GM23338 (cell line): Measurements from ENCODE around the gene ZCCHC10. TPM values are rescaled to one million over a fixed set of nuclear protein-coding genes. Genes with fewer than 3 reads are reported as not detected.
A peak's percentile ranks its signal among the peaks of the same experiment; 100 is the strongest.

Source experiments
- ATAC-seq: fragments of 200-7000 bp; cut with Tn5 transposase; 3 replicates; pipeline ENCODE4 v1.9.1; 2020
- DNase-seq: peaks from one replicate; pipeline ENCODE4 v3.0.0-alpha.2; 2015; ENCODE audit warnings: low spot score
- H2AFZ ChIP-seq: fragments of 200-600 bp; sonication (generic); 2 replicates; pipeline ENCODE4 v1.8.0; 2016; ENCODE audit warnings: antibody characterized with exemption, mild to moderate bottlenecking, moderate library complexity
- H3F3A ChIP-seq: fragments of 200-600 bp; sonication (generic); replicated peaks from 2 replicates; pipeline ENCODE4 v1.8.0; 2017; ENCODE audit warnings: antibody characterized with exemption, mixed run types, low read depth
- H3K27ac ChIP-seq: fragments of 200-600 bp; sonication (generic); 2 replicates; pipeline ENCODE4 v1.6.1; 2016; ENCODE audit warnings: low read depth
- H3K27me3 ChIP-seq: fragments of 200-600 bp; sonication (generic); 2 replicates; pipeline ENCODE4 v1.8.0; 2016; ENCODE audit warnings: mild to moderate bottlenecking, mixed run types, moderate library complexity; ENCODE audit not compliant: insufficient read depth
- H3K36me3 ChIP-seq: fragments of 200-600 bp; sonication (generic); 2 replicates; pipeline ENCODE4 v1.8.0; 2016; ENCODE audit warnings: mild to moderate bottlenecking; ENCODE audit not compliant: insufficient read depth
- H3K4me1 ChIP-seq: fragments of 200-600 bp; sonication (generic); 2 replicates; pipeline ENCODE4 v1.8.0; 2016; ENCODE audit warnings: mild to moderate bottlenecking, moderate library complexity; ENCODE audit not compliant: insufficient read depth
- H3K4me2 ChIP-seq: fragments of 200-600 bp; sonication (generic); 2 replicates; pipeline ENCODE4 v1.7.1; 2017; ENCODE audit warnings: mixed run types
- H3K4me3 ChIP-seq: fragments of 200-600 bp; sonication (generic); 2 replicates; pipeline ENCODE4 v1.6.1; 2016; ENCODE audit warnings: mixed run types
- H3K79me2 ChIP-seq: fragments of 200-600 bp; sonication (generic); replicated peaks from 2 replicates; pipeline ENCODE4 v1.8.0; 2017; ENCODE audit warnings: mild to moderate bottlenecking; ENCODE audit not compliant: insufficient read depth
- H3K9me2 ChIP-seq: fragments of 200-600 bp; sonication (generic); 2 replicates; pipeline ENCODE4 v1.8.0; 2017; ENCODE audit not compliant: insufficient read depth
- H4K20me1 ChIP-seq: fragments of 200-600 bp; sonication (generic); replicated peaks from 2 replicates; pipeline ENCODE4 v1.8.0; 2017; ENCODE audit warnings: mild to moderate bottlenecking; ENCODE audit not compliant: insufficient read depth
- H3K27ac Mint-ChIP-seq: 2 replicates; pipeline ENCODE4 v1.8.0; 2020; ENCODE audit warnings: inconsistent platforms, mild to moderate bottlenecking, moderate library complexity, mixed read lengths
- H3K27me3 Mint-ChIP-seq: 3 replicates; pipeline ENCODE4 v1.8.0; 2022; ENCODE audit warnings: low read depth, mild to moderate bottlenecking, moderate library complexity, mixed read lengths, inconsistent platforms; ENCODE audit not compliant: insufficient read depth, poor library complexity
- H3K36me3 Mint-ChIP-seq: 3 replicates; pipeline ENCODE4 v1.8.0; 2021; ENCODE audit warnings: low read depth, mild to moderate bottlenecking, inconsistent platforms, moderate library complexity, mixed read lengths
- H3K4me1 Mint-ChIP-seq: 3 replicates; pipeline ENCODE4 v1.8.0; 2020; ENCODE audit warnings: mild to moderate bottlenecking, inconsistent platforms, mixed read lengths
- H3K4me3 Mint-ChIP-seq: 3 replicates; pipeline ENCODE4 v1.8.0; 2021; ENCODE audit warnings: moderate library complexity, mild to moderate bottlenecking, inconsistent platforms, mixed read lengths
- H3K9me3 Mint-ChIP-seq: 3 replicates; pipeline ENCODE4 v1.8.0; 2020; ENCODE audit warnings: moderate library complexity, mild to moderate bottlenecking, inconsistent platforms, mixed read lengths
- CREB1 ChIP-seq: fragments of 250-450 bp; sonication (Bioruptor Pico); IDR thresholded peaks from 2 replicates; pipeline ENCODE4 v1.5.0; 2020; ENCODE audit warnings: low read depth, mild to moderate bottlenecking, moderate library complexity
- CTCF ChIP-seq, 2 experiments: fragments of 200-600 bp in 1 of 2; sonication (generic) in 1 of 2; conservative IDR thresholded peaks; 2 replicates each; pipeline versions ENCODE4 v1.5.1 to v1.6.1; 2016 to 2017; ENCODE audit warnings: antibody characterized with exemption in 2 of 2, low read depth in 2 of 2, mild to moderate bottlenecking in 2 of 2, moderate library complexity in 1 of 2
- ETS1 ChIP-seq: IDR thresholded peaks from 2 replicates; pipeline ENCODE4 v1.6.1; 2016; ENCODE audit warnings: antibody characterized with exemption
- EZH2 ChIP-seq: fragments of 200-600 bp; sonication (generic); IDR thresholded peaks from one replicate; pipeline ENCODE4 v1.8.0; 2017; ENCODE audit warnings: antibody characterized with exemption, mild to moderate bottlenecking, low read depth; ENCODE audit not compliant: unreplicated experiment
- EZH2phosphoT487 ChIP-seq: fragments of 200-600 bp; sonication (generic); IDR thresholded peaks from one replicate; pipeline ENCODE4 v1.8.1; 2018; ENCODE audit warnings: antibody characterized with exemption; ENCODE audit not compliant: unreplicated experiment
- JUNB ChIP-seq: IDR thresholded peaks from one replicate; pipeline ENCODE4 v1.6.1; 2016; ENCODE audit warnings: antibody characterized with exemption; ENCODE audit not compliant: unreplicated experiment
- NANOG ChIP-seq: IDR thresholded peaks from 2 replicates; pipeline ENCODE4 v1.6.1; 2016; ENCODE audit warnings: antibody characterized with exemption, borderline replicate concordance
- POLR2AphosphoS5 ChIP-seq: IDR thresholded peaks from 2 replicates; pipeline ENCODE4 v1.6.1; 2016; ENCODE audit warnings: antibody characterized with exemption, low read depth
- REST ChIP-seq: IDR thresholded peaks from one replicate; pipeline ENCODE4 v1.6.1; 2018; ENCODE audit warnings: antibody characterized with exemption; ENCODE audit not compliant: unreplicated experiment
- STAT1 ChIP-seq: IDR thresholded peaks from one replicate; pipeline ENCODE4 v1.6.1; 2016; ENCODE audit warnings: antibody characterized with exemption; ENCODE audit not compliant: unreplicated experiment
- ZNF114 ChIP-seq: fragments of 250-450 bp; sonication (Bioruptor Pico); IDR thresholded peaks from 2 replicates; pipeline ENCODE4 v1.5.0; 2020; ENCODE audit warnings: mild to moderate bottlenecking, moderate library complexity
- ZNF331 ChIP-seq: fragments of 250-450 bp; sonication (Bioruptor Pico); IDR thresholded peaks from 2 replicates; pipeline ENCODE4 v1.5.0; 2020; ENCODE audit warnings: low read depth, mild to moderate bottlenecking, moderate library complexity
- ZNF462 ChIP-seq: fragments of 250-450 bp; sonication (Bioruptor Pico); IDR thresholded peaks from 2 replicates; pipeline ENCODE4 v1.5.0; 2020; ENCODE audit warnings: mild to moderate bottlenecking, moderate library complexity
- polyA plus RNA-seq: library from polyadenylated mRNA; unstranded; fragments of >200 nt; fragmentation: Nextera tagmentation; extraction: Ambion mirVana; gene quantifications from 2 replicates; pipeline ENCODE4 v1.2.1, GENCODE V29; 2016
- total RNA-seq: library from RNA; depleted of rRNA; stranded (reverse); fragments of >200 nt; shearing (Covaris generic); gene quantifications from 2 replicates; pipeline ENCODE4 v1.2.3, GENCODE V29; 2014

ZCCHC10 gene
- total and polyA plus RNA-seq, 2 experiments from 2014 or later: 25.3 to 90.1 TPM

GRCh38 chr5:133015466-133015865, 10.9 kb downstream of the ZCCHC10 start:
- H3K27me3 ChIP-seq: no peaks in the 10 kb centered on the region
- H3K4me3 ChIP-seq: no peak overlapping the region
- no peaks in the 10 kb centered on the region for H3K9me2 ChIP-seq
- H3K4me3 Mint-ChIP-seq: no peak overlapping the region
- ATAC-seq: no peak
- H3K4me2 ChIP-seq: no peak overlapping the region
- H2AFZ ChIP-seq: no peak overlapping the region
- no peak for DNase-seq
- 0 out of 2 replicates have a peak, but pooled peaks cover 2% of the 10 kb centered on the region for H3F3A ChIP-seq
- no peak overlapping the region for H3K27ac Mint-ChIP-seq
- H3K9me3 Mint-ChIP-seq: no peaks in the 10 kb centered on the region; the same call in 2 of the 3 replicates
- H3K4me1 Mint-ChIP-seq: no peaks in the 10 kb centered on the region; the same call in 2 of the 3 replicates
- no peak for TF ChIP-seq STAT1
- TF ChIP-seq REST: no peak
- TF ChIP-seq CREB1 (CRISPR knock-in tag): no peak
- no peak for TF ChIP-seq CTCF (conservative IDR thresholded peaks at IDR 0.05; ENCODE audit: low read depth in 2 of 2)
- TF ChIP-seq EZH2: no peak
- TF ChIP-seq EZH2phosphoT487: no peak
- no peak for TF ChIP-seq ETS1
- no peak for TF ChIP-seq ZNF114 (CRISPR knock-in tag)
- no peak for TF ChIP-seq ZNF331 (CRISPR knock-in tag)
- TF ChIP-seq NANOG: no peak
- TF ChIP-seq ZNF462: no peak
- no peak for TF ChIP-seq JUNB
- no peak for TF ChIP-seq POLR2AphosphoS5
- H3K36me3 Mint-ChIP-seq: peaks cover 21% of the 10 kb centered on the region
- H3K27me3 Mint-ChIP-seq: peaks cover 3% of the 10 kb centered on the region
- H3K79me2 ChIP-seq: peaks cover 51% of the 10 kb centered on the region
- H3K4me1 ChIP-seq: no peaks in the 10 kb centered on the region
- 0 out of 2 replicates have a peak overlapping the region, but pooled peaks have one; percentile 39 for H3K27ac ChIP-seq
- no peaks in the 10 kb centered on the region for H3K36me3 ChIP-seq
- peaks cover 8% of the 10 kb centered on the region for H4K20me1 ChIP-seq
